ENCODE measurements around the gene PKD2. TPM values are rescaled to one million over a fixed set of nuclear protein-coding genes. Genes with fewer than 3 reads are reported as not detected.

The PKD2 gene
- total RNA-seq, 1 experiment from 2014 or later: 21.4 TPM

DNA sequence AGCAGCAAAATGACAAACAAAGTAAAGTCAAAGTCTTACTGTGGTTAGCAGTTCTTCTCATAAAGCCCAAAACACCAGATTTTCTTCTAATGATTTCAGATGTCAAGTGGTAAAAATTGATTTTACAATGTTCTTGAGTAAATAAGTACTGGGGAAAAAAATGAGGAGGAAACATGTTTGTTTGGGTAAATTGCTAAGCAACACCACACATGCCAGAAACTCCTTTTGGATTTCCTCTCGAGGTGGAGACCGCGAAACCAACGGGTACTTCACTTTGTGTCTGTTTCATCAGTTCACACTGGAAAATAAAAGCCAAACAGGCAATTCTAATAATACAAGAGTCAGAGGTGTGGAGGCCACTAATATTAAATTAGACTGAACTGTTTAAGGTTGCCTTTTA is 4.6 kb upstream of the PKD2 start (continued):
- no peak for TF ChIP-seq ZNF423 (CRISPR knock-in tag; IDR thresholded peaks at IDR 0.05)

DNA sequence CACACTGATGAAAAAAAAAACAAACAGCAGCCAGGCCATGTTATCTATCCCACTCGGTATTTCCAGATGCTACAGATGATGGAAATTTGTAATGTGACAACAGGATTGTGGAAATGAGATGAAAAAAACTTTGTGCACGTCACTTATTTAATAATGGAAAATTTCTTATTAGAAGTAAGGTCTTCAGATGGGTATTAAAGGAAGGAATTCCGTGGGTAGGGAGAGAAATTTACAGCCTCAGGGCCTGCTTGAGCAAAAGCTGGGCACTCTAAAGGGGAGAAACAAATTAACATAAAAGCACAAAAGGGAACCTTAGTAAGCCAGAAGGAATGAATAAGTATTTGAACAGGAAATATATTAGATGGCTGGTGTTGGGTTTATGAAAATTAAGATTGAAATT is 4.2 kb upstream of the PKD2 start:
- Mint-ChIP-seq H3K27ac (no peak overlapping the region), H3K36me3 (no peaks in the 10 kb centered on the region), H3K4me3 (no peak overlapping the region), H3K4me1 (peaks cover 18% of the 10 kb centered on the region), H3K9me3 (peaks cover 10% of the 10 kb centered on the region), H3K27me3 (ENCODE audit: low read depth) (peaks cover 30% of the 10 kb centered on the region)
- ATAC-seq (no peak), DNase-seq (ENCODE audit: low spot score) (no peak)
- ChIA-PET POLR2A (no interaction called here), CTCF (no interaction called here)
- no peak for TF ChIP-seq CREB1 (CRISPR knock-in tag; IDR thresholded peaks at IDR 0.05)
- TF ChIP-seq, protein P1, sequence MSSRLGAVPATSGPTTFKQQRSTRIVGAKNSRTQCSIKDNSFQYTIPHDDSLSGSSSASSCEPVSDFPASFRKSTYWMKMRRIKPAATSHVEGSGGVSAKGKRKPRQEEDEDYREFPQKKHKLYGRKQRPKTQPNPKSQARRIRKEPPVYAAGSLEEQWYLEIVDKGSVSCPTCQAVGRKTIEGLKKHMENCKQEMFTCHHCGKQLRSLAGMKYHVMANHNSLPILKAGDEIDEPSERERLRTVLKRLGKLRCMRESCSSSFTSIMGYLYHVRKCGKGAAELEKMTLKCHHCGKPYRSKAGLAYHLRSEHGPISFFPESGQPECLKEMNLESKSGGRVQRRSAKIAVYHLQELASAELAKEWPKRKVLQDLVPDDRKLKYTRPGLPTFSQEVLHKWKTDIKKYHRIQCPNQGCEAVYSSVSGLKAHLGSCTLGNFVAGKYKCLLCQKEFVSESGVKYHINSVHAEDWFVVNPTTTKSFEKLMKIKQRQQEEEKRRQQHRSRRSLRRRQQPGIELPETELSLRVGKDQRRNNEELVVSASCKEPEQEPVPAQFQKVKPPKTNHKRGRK (CRISPR knock-in tag; IDR thresholded peaks at IDR 0.05; ENCODE audit: borderline replicate concordance): no peak
- TF ChIP-seq, protein P2, sequence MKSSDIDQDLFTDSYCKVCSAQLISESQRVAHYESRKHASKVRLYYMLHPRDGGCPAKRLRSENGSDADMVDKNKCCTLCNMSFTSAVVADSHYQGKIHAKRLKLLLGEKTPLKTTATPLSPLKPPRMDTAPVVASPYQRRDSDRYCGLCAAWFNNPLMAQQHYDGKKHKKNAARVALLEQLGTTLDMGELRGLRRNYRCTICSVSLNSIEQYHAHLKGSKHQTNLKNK (CRISPR knock-in tag; IDR thresholded peaks at IDR 0.05): no peak
- TF ChIP-seq FOXP1 (CRISPR knock-in tag; IDR thresholded peaks at IDR 0.05; ENCODE audit: borderline replicate concordance): no peak
- TF ChIP-seq, protein P3, sequence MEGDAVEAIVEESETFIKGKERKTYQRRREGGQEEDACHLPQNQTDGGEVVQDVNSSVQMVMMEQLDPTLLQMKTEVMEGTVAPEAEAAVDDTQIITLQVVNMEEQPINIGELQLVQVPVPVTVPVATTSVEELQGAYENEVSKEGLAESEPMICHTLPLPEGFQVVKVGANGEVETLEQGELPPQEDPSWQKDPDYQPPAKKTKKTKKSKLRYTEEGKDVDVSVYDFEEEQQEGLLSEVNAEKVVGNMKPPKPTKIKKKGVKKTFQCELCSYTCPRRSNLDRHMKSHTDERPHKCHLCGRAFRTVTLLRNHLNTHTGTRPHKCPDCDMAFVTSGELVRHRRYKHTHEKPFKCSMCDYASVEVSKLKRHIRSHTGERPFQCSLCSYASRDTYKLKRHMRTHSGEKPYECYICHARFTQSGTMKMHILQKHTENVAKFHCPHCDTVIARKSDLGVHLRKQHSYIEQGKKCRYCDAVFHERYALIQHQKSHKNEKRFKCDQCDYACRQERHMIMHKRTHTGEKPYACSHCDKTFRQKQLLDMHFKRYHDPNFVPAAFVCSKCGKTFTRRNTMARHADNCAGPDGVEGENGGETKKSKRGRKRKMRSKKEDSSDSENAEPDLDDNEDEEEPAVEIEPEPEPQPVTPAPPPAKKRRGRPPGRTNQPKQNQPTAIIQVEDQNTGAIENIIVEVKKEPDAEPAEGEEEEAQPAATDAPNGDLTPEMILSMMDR (IDR thresholded peaks at IDR 0.05): no peak
- TF ChIP-seq, protein P4, sequence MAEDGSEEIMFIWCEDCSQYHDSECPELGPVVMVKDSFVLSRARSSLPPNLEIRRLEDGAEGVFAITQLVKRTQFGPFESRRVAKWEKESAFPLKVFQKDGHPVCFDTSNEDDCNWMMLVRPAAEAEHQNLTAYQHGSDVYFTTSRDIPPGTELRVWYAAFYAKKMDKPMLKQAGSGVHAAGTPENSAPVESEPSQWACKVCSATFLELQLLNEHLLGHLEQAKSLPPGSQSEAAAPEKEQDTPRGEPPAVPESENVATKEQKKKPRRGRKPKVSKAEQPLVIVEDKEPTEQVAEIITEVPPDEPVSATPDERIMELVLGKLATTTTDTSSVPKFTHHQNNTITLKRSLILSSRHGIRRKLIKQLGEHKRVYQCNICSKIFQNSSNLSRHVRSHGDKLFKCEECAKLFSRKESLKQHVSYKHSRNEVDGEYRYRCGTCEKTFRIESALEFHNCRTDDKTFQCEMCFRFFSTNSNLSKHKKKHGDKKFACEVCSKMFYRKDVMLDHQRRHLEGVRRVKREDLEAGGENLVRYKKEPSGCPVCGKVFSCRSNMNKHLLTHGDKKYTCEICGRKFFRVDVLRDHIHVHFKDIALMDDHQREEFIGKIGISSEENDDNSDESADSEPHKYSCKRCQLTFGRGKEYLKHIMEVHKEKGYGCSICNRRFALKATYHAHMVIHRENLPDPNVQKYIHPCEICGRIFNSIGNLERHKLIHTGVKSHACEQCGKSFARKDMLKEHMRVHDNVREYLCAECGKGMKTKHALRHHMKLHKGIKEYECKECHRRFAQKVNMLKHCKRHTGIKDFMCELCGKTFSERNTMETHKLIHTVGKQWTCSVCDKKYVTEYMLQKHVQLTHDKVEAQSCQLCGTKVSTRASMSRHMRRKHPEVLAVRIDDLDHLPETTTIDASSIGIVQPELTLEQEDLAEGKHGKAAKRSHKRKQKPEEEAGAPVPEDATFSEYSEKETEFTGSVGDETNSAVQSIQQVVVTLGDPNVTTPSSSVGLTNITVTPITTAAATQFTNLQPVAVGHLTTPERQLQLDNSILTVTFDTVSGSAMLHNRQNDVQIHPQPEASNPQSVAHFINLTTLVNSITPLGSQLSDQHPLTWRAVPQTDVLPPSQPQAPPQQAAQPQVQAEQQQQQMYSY (CRISPR knock-in tag; IDR thresholded peaks at IDR 0.05): no peak
- TF ChIP-seq SMAD4 (CRISPR knock-in tag; IDR thresholded peaks at IDR 0.05): no peak
- no peak for TF ChIP-seq ZBTB21 (CRISPR knock-in tag; IDR thresholded peaks at IDR 0.05; ENCODE audit: borderline replicate concordance)
- TF ChIP-seq, protein P5, sequence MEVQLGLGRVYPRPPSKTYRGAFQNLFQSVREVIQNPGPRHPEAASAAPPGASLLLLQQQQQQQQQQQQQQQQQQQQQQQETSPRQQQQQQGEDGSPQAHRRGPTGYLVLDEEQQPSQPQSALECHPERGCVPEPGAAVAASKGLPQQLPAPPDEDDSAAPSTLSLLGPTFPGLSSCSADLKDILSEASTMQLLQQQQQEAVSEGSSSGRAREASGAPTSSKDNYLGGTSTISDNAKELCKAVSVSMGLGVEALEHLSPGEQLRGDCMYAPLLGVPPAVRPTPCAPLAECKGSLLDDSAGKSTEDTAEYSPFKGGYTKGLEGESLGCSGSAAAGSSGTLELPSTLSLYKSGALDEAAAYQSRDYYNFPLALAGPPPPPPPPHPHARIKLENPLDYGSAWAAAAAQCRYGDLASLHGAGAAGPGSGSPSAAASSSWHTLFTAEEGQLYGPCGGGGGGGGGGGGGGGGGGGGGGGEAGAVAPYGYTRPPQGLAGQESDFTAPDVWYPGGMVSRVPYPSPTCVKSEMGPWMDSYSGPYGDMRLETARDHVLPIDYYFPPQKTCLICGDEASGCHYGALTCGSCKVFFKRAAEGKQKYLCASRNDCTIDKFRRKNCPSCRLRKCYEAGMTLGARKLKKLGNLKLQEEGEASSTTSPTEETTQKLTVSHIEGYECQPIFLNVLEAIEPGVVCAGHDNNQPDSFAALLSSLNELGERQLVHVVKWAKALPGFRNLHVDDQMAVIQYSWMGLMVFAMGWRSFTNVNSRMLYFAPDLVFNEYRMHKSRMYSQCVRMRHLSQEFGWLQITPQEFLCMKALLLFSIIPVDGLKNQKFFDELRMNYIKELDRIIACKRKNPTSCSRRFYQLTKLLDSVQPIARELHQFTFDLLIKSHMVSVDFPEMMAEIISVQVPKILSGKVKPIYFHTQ (CRISPR knock-in tag; IDR thresholded peaks at IDR 0.05): no peak
- no peak for TF ChIP-seq JAZF1 (CRISPR knock-in tag; IDR thresholded peaks at IDR 0.05)
- TF ChIP-seq, protein P6, sequence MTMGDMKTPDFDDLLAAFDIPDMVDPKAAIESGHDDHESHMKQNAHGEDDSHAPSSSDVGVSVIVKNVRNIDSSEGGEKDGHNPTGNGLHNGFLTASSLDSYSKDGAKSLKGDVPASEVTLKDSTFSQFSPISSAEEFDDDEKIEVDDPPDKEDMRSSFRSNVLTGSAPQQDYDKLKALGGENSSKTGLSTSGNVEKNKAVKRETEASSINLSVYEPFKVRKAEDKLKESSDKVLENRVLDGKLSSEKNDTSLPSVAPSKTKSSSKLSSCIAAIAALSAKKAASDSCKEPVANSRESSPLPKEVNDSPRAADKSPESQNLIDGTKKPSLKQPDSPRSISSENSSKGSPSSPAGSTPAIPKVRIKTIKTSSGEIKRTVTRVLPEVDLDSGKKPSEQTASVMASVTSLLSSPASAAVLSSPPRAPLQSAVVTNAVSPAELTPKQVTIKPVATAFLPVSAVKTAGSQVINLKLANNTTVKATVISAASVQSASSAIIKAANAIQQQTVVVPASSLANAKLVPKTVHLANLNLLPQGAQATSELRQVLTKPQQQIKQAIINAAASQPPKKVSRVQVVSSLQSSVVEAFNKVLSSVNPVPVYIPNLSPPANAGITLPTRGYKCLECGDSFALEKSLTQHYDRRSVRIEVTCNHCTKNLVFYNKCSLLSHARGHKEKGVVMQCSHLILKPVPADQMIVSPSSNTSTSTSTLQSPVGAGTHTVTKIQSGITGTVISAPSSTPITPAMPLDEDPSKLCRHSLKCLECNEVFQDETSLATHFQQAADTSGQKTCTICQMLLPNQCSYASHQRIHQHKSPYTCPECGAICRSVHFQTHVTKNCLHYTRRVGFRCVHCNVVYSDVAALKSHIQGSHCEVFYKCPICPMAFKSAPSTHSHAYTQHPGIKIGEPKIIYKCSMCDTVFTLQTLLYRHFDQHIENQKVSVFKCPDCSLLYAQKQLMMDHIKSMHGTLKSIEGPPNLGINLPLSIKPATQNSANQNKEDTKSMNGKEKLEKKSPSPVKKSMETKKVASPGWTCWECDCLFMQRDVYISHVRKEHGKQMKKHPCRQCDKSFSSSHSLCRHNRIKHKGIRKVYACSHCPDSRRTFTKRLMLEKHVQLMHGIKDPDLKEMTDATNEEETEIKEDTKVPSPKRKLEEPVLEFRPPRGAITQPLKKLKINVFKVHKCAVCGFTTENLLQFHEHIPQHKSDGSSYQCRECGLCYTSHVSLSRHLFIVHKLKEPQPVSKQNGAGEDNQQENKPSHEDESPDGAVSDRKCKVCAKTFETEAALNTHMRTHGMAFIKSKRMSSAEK (CRISPR knock-in tag; IDR thresholded peaks at IDR 0.05; ENCODE audit: borderline replicate concordance): no peak
- TF ChIP-seq SOX15 (CRISPR knock-in tag; IDR thresholded peaks at IDR 0.05): no peak
- TF ChIP-seq, protein P7, sequence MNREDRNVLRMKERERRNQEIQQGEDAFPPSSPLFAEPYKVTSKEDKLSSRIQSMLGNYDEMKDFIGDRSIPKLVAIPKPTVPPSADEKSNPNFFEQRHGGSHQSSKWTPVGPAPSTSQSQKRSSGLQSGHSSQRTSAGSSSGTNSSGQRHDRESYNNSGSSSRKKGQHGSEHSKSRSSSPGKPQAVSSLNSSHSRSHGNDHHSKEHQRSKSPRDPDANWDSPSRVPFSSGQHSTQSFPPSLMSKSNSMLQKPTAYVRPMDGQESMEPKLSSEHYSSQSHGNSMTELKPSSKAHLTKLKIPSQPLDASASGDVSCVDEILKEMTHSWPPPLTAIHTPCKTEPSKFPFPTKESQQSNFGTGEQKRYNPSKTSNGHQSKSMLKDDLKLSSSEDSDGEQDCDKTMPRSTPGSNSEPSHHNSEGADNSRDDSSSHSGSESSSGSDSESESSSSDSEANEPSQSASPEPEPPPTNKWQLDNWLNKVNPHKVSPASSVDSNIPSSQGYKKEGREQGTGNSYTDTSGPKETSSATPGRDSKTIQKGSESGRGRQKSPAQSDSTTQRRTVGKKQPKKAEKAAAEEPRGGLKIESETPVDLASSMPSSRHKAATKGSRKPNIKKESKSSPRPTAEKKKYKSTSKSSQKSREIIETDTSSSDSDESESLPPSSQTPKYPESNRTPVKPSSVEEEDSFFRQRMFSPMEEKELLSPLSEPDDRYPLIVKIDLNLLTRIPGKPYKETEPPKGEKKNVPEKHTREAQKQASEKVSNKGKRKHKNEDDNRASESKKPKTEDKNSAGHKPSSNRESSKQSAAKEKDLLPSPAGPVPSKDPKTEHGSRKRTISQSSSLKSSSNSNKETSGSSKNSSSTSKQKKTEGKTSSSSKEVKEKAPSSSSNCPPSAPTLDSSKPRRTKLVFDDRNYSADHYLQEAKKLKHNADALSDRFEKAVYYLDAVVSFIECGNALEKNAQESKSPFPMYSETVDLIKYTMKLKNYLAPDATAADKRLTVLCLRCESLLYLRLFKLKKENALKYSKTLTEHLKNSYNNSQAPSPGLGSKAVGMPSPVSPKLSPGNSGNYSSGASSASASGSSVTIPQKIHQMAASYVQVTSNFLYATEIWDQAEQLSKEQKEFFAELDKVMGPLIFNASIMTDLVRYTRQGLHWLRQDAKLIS (CRISPR knock-in tag; IDR thresholded peaks at IDR 0.05; ENCODE audit: borderline replicate concordance): no peak
- TF ChIP-seq, protein P8, sequence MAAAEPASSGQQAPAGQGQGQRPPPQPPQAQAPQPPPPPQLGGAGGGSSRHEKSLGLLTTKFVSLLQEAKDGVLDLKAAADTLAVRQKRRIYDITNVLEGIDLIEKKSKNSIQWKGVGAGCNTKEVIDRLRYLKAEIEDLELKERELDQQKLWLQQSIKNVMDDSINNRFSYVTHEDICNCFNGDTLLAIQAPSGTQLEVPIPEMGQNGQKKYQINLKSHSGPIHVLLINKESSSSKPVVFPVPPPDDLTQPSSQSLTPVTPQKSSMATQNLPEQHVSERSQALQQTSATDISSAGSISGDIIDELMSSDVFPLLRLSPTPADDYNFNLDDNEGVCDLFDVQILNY (CRISPR knock-in tag; IDR thresholded peaks at IDR 0.05): no peak
